GM12873 (cell line): Measurements from ENCODE around the gene MUC12.

Experiments
- TF ChIP-seq, protein P1 (sequence below): IDR thresholded peaks from 2 replicates; pipeline ENCODE4 v1.5.1; 2012; ENCODE audit warnings: low read depth, mild to moderate bottlenecking, moderate library complexity, low read length, control low read depth; ENCODE audit not compliant: insufficient read depth; ENCODE audit errors: missing control alignments

Gene MUC12

DNA sequence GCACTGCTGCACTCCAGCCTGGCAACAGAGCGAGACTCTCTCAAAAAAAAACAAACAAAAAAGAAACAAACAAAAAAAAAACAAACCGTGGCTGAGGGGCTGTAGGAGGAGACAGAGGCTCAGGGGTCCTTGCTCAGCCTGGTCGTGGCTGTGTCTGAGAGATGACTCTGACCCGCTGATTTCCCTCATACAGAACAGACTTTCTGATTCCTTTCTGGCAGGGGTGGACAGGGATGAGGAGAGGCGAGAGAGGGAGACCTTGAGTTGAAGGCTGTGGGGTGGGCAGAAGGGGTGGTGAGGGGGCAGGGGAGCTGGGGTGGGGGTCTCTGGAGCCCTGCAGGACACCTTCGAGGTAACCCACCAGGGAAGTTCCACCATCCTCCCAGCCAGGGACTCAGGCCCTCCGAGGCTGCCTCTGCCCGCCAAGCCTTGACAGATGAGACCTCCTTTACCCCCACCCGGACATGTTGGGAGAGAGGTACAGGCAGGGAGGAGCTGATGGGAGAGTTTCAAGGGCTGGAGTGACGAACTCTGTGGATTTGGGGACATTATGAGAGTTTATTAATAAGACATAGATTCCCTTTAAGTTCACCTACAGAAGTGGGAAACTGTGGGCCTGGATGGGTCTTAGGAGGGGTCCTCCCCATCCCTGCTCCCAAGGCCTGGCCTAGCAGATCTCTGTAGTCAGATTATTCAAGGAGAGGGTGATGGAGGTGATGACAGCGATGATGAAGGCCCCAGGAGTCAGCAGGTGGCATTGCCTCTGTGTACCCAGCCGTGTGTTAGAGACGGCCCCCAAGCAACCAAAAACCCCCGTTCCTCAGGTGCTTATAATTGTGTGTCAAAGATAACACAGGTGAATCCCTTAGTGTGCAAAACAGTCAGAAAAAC lies 2.0 kb downstream of the MUC12 start:
- TF ChIP-seq, protein P1, sequence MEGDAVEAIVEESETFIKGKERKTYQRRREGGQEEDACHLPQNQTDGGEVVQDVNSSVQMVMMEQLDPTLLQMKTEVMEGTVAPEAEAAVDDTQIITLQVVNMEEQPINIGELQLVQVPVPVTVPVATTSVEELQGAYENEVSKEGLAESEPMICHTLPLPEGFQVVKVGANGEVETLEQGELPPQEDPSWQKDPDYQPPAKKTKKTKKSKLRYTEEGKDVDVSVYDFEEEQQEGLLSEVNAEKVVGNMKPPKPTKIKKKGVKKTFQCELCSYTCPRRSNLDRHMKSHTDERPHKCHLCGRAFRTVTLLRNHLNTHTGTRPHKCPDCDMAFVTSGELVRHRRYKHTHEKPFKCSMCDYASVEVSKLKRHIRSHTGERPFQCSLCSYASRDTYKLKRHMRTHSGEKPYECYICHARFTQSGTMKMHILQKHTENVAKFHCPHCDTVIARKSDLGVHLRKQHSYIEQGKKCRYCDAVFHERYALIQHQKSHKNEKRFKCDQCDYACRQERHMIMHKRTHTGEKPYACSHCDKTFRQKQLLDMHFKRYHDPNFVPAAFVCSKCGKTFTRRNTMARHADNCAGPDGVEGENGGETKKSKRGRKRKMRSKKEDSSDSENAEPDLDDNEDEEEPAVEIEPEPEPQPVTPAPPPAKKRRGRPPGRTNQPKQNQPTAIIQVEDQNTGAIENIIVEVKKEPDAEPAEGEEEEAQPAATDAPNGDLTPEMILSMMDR, result no peak

DNA sequence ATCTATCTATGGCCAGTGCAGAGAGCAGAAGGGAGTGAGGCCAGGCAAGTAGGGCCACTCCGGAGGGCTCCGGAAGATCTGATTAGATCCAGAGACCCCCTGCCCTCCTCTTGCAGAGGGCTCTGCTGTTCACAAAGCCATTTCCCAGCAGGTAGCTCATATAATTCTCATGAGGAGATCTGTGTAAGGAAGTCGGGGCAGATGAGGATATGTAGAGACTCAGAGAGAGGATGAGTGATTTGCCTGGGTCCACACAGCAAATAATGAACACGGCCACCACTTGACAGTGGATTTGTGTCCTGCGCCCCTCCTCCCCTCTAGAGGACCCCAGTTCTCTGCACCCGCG lies 2.6 kb downstream of the MUC12 start:
- TF ChIP-seq, protein P1, result no peak

DNA sequence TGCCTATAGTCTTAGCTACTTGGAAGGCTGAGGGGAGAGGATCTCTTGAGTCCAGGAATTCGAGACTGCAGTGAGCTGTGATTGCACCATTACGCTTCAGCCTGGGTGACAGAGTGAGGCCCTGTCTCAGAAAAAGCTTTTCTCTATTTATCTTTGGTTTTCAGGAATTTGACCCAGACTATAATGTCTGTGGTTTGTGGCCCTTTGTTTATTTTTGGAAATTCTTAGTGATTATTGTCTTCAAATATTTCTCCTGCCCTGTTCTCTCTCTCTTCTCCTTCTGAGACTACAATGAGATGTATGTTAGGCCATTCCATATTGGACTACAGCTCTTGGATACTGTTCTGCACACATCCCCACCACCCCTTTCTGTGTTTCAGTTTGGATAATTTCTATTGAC lies 4.7 kb downstream of the MUC12 start:
- TF ChIP-seq, protein P1, result no peak

DNA sequence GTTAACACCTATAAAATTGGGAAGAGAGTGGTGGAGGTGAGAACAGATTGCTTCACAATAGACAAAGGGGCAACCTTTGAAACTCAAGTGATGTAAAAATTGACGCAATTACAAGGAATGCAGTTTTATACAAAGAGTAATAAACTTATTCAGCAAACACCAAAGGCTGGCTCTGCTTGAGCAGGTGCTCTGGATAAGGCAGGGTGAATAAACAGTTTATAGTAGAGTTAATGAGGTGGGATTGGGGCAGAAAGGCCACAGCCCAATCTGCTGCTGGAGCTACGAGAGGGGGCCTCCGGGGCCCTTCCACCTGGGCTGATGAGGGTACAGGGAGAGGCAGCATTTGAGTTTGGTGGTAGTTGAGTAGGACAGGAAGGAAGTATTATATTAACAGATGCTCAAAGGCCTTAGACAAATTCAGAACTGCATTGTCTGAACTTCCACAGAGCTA lies 6.0 kb downstream of the MUC12 start:
- TF ChIP-seq, protein P1, result no peak

DNA sequence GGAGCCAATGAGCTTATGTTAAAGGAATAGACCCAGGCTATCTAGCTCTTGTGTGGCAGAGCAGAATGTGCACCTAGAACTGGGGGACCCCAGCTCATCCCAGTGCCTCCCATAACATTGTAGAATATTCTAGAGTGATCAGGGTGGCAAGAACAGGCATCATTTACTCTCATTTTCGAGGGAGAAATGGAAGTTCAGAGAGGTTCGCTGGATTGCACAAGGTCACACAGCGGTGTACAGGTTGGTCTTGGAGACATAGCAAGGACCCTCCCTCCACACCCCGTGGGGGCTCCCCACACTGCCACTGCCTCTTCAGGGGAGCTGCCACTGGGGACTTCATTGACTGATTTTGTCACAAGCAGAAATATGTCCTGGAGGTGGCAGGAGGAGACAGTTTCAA lies 8.9 kb downstream of the MUC12 start:
- TF ChIP-seq, protein P1, result no peak

DNA sequence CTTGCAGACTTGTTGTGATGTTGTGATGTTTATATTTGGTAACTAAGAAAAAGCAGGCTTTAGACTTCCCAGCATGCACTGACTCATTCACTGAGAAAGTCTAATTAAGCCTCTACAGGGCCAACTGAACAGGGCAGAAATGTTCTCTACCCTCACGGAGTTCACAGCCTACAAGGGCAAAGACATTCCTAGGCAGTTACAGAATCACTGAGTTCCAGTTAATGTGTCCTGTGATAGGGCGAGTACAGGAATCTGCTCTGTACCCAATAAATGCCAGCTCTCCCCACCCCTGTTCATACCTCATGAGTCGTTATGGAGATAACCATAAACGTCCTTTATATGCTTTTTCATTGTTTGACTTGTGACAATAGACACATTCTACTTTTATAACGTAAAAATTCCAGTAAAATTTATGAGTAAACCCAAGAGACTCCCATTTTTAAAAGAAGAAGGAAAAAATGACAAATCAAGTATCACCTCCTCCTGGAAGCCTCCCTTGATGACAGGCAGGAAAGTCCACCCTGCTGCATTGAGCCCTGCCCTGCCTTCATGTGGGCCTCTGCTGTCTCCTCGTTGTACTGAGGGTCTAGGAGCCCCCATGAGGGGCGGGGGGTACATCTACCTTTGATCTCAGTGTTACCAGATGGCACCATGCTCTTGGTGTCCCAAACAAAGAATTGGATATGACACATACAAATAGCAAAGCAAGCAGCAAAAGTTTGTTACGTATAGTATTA lies 14.3 kb downstream of the MUC12 start:
- TF ChIP-seq, protein P1, result no peak

DNA sequence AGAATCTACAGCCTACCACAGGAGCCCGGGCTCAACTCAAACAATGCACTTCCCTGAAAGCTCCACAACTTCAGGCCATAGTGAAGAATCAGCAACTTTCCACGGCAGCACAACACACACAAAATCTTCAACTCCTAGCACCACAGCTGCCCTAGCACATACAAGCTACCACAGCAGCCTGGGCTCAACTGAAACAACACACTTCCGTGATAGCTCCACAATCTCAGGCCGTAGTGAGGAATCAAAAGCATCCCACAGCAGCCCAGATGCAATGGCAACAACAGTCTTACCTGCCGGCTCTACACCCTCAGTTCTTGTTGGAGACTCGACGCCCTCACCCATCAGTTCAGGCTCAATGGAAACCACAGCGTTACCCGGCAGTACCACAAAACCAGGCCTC lies 22.3 kb downstream of the MUC12 start:
- TF ChIP-seq, protein P1, result no peak
